ENCODE results near the gene BMPR1A.

The BMPR1A gene

GRCh38 chr10:86962136-86962980, 205.9 kb downstream of the BMPR1A start:
- DNase-seq (ENCODE audit: extremely low read depth, insufficient read length) = no peak
- Histone ChIP-seq H3K27me3 (replicated peaks; ENCODE audit: control insufficient read depth, insufficient read depth, low read length) (no peaks in the 10 kb centered on the region), H3K4me3 (replicated peaks; ENCODE audit: low read depth, low read length) (no peak overlapping the region), H3K36me3 (ENCODE audit: control insufficient read depth, insufficient read depth, low read length) (no peaks in the 10 kb centered on the region)
- no peak for TF ChIP-seq CTCF (IDR thresholded peaks at IDR 0.05; ENCODE audit: insufficient read depth, low read length, poor library complexity, severe bottlenecking)

GRCh38 chr10:86962981-86963310, 206.5 kb downstream of the BMPR1A start:
- Histone ChIP-seq H3K4me3 (replicated peaks; ENCODE audit: low read depth, low read length) (no peak overlapping the region), H3K36me3 (ENCODE audit: control insufficient read depth, insufficient read depth, low read length) (no peaks in the 10 kb centered on the region), H3K27me3 (replicated peaks; ENCODE audit: control insufficient read depth, insufficient read depth, low read length) (no peaks in the 10 kb centered on the region)
- TF ChIP-seq CTCF (IDR thresholded peaks at IDR 0.05; ENCODE audit: insufficient read depth, low read length, poor library complexity, severe bottlenecking) = no peak
- DNase-seq (ENCODE audit: extremely low read depth, insufficient read length) = no peak

GRCh38 chr10:86963341-86963919, 207.0 kb downstream of the BMPR1A start:
- Histone ChIP-seq H3K36me3 (ENCODE audit: control insufficient read depth, insufficient read depth, low read length) (no peaks in the 10 kb centered on the region), H3K27me3 (replicated peaks; ENCODE audit: control insufficient read depth, insufficient read depth, low read length) (no peaks in the 10 kb centered on the region), H3K4me3 (replicated peaks; ENCODE audit: low read depth, low read length) (no peak overlapping the region)
- DNase-seq (ENCODE audit: extremely low read depth, insufficient read length) = no peak
- TF ChIP-seq CTCF (IDR thresholded peaks at IDR 0.05; ENCODE audit: insufficient read depth, low read length, poor library complexity, severe bottlenecking) = no peak

- Histone ChIP-seq H3K4me3 (replicated peaks; ENCODE audit: low read depth, low read length) (no peak overlapping the region), H3K27me3 (replicated peaks; ENCODE audit: control insufficient read depth, insufficient read depth, low read length) (no peaks in the 10 kb centered on the region), H3K36me3 (ENCODE audit: control insufficient read depth, insufficient read depth, low read length) (no peaks in the 10 kb centered on the region)
- DNase-seq (ENCODE audit: extremely low read depth, insufficient read length) = peak; percentile 18
- TF ChIP-seq CTCF (IDR thresholded peaks at IDR 0.05; ENCODE audit: insufficient read depth, low read length, poor library complexity, severe bottlenecking) = no peak
These were observed 207.8 kb downstream of the BMPR1A start for GRCh38 chr10:86964061-86964846.

DNA sequence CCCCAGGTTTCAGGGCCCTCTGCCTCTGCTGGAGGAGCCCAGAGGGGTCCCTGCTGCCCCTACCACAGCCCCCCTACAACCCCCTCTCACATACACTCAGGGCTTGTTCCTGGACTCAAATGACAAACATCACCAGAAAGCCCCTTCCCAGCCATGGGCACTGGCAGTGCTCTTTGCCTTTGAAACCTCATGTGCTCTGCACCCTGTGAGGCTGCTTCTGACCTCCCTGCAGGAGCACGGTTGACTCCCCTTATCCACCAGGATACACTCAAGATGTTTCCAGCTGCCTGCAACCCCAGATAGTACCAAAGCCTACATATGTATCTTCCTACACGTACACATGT, 208.4 kb downstream of the BMPR1A start:
- no peak overlapping the region for H3K4me3 ChIP-seq (replicated peaks; ENCODE audit: low read depth, low read length)
- H3K27me3 ChIP-seq (replicated peaks; ENCODE audit: control insufficient read depth, insufficient read depth, low read length) = no peaks in the 10 kb centered on the region
- H3K36me3 ChIP-seq (ENCODE audit: control insufficient read depth, insufficient read depth, low read length) = no peaks in the 10 kb centered on the region
- no peak for TF ChIP-seq CTCF (IDR thresholded peaks at IDR 0.05; ENCODE audit: insufficient read depth, low read length, poor library complexity, severe bottlenecking)
- no peak for DNase-seq (ENCODE audit: extremely low read depth, insufficient read length)

Measured in GM06990 (cell line).